Brain microvascular endothelial cell (primary cell): Measurements from ENCODE around the gene WNT7A.
A peak's percentile ranks its signal among the peaks of the same experiment; 100 is the strongest.
"Not testable (repeated sequence)": the region's sequence is repeated elsewhere in the genome, so short reads cannot be mapped to it uniquely, and the experiment has no call there.

Experiments used
- DNase-seq: peaks from one replicate; pipeline ENCODE4 v3.0.0-alpha.2; 2020
- H3K27ac ChIP-seq: fragments of 250-450 bp; sonication (Bioruptor Pico); 2 replicates; pipeline ENCODE4 v1.5.1; 2020; ENCODE audit warnings: mild to moderate bottlenecking, moderate library complexity
- H3K27me3 ChIP-seq: fragments of 250-450 bp; sonication (Bioruptor Pico); replicated peaks from 2 replicates; pipeline ENCODE4 v1.5.1; 2020; ENCODE audit warnings: mild to moderate bottlenecking
- H3K36me3 ChIP-seq: fragments of 250-450 bp; sonication (Bioruptor Pico); replicated peaks from 2 replicates; pipeline ENCODE4 v1.5.1; 2020; ENCODE audit warnings: mild to moderate bottlenecking
- H3K4me3 ChIP-seq: 2 replicates; pipeline ENCODE4 v1.5.1; 2011; ENCODE audit warnings: low read depth, mild to moderate bottlenecking, control low read depth, low read length, moderate library complexity
- in situ Hi-C: cut with HindIII; loops from 2 replicates; pipeline ENCODE4 v1.10.0; 2017; ENCODE audit warnings: low sequenced_read_pairs, low pct_ligation_motif_present
- TF ChIP-seq, protein P1 (sequence below): IDR thresholded peaks from 2 replicates; pipeline ENCODE4 v1.5.1; 2011; ENCODE audit warnings: low read depth, mild to moderate bottlenecking, moderate library complexity, low read length, control low read depth, inconsistent platforms; ENCODE audit errors: missing control alignments

The WNT7A gene

DNA sequence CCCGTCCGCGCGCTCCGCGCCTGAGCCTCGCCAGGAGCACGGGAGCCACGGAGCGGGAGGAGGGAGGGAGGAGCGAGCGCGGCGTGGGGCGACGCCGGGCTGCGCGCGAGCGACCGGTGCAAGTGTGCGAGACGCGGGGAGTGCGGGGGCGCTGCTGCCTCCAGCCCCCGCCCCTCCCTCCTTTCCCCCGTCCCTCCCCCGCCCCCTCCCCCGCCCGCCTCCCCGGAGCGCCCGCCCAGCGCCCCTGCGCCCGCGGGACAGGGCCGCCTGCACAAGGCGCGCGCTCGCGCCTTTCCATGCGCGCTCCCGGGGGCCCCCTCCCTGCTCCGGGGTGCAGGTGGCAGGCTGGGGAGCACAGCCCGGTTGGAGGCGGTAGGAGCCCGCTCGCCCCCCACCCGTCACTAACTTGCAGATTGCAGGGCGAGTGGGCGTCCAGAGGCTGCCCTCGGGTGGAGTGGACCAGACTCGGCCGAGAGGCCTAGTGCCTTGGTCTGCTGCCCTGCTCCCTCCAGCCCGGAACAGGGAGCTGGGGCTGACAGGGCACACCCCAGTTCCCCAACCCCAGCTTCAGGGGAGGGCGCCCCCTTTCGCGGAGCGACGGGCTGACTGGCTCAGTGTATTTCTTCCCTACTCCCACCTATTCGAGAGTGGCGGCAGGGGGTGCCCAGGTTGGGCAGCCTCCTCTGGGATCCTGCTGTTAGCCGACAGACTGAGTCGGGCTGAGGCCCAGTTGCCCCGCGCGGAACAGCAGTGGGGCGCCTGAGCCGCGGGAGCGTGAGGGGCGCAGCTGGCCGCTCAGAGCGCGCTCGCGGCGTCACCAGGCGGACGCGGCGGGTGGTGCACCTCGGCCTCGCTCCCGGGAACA lies at the start of gene WNT7A:
WNT7A (minus strand) TSS at position 126 of the 865 bp plus-strand sequence. CDS start 255 bp downstream, outside the sequence.
- in situ Hi-C loops = no loop called here
- H3K36me3 ChIP-seq = no peaks in the 10 kb centered on the region
- H3K27me3 ChIP-seq = peaks cover 47% of the 10 kb centered on the region
- H3K27ac ChIP-seq = no peak within 1 kb of the TSS
- TF ChIP-seq, protein P1, sequence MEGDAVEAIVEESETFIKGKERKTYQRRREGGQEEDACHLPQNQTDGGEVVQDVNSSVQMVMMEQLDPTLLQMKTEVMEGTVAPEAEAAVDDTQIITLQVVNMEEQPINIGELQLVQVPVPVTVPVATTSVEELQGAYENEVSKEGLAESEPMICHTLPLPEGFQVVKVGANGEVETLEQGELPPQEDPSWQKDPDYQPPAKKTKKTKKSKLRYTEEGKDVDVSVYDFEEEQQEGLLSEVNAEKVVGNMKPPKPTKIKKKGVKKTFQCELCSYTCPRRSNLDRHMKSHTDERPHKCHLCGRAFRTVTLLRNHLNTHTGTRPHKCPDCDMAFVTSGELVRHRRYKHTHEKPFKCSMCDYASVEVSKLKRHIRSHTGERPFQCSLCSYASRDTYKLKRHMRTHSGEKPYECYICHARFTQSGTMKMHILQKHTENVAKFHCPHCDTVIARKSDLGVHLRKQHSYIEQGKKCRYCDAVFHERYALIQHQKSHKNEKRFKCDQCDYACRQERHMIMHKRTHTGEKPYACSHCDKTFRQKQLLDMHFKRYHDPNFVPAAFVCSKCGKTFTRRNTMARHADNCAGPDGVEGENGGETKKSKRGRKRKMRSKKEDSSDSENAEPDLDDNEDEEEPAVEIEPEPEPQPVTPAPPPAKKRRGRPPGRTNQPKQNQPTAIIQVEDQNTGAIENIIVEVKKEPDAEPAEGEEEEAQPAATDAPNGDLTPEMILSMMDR = peak; percentile 28
- no peak for DNase-seq
- H3K4me3 ChIP-seq = no peak within 1 kb of the TSS

DNA sequence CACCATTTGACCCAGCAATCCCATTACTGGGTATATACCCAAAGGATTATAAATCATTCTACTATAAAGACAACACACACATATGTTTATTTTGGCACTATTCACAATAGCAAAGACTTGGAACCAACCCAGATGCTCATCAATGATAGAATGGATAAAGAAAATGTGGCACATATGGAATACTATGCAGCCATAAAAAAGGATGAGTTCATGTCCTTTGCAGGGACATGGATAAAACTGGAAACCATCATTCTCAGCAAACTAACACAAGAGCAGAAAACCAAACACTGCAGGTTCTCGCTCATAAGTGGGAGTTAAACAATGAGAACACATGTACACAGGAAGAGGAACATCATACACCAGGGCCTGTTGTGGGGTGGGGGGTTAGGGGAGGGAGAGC lies 48.9 kb upstream of the WNT7A start:
- H3K36me3 ChIP-seq, in situ Hi-C loops, H3K27me3 ChIP-seq, H3K27ac ChIP-seq, H3K4me3 ChIP-seq, DNase-seq: not testable (repeated sequence)

DNA sequence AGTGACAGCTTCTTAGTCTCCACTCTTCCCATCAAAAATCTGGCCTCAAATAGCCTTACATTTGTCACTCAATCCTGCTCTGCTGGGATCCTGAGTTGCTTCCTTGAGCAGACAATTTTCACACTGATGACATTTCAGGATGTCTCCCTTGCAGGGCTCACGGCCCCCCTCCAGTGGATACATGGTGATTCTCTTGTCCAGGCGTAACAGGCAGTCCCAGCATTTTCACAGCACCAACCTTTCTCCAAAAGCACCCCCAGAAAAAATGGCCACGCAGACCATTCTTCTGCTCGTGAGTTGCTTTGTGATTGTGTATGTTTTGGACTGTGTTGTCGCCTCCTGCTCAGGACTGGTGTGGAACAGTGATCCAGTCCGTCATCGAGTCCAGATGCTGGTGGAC lies 47.4 kb upstream of the WNT7A start:
- H3K27me3 ChIP-seq = no peaks in the 10 kb centered on the region
- no peak overlapping the region for H3K27ac ChIP-seq
- H3K36me3 ChIP-seq = no peaks in the 10 kb centered on the region
- in situ Hi-C loops = no loop called here
- no peak overlapping the region for H3K4me3 ChIP-seq
- no peak for DNase-seq
- TF ChIP-seq, protein P1 = peak; percentile 7

DNA sequence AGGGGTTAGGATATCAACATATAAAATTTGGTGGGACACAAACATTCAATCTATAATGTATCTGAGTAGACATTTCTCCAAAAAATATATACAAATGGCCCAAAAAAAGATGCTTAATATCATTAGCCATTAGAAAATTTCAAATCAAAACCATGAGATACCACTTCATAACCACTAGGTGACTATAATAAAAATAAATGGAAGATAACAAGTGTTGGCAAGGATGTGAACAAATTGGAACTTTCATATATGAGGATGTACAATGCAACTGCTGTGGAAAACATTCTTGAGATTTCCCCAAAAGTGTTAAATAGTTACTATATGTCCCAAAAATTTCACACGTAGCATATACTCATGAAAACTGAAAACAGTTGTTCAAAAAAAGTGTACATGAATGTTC lies 36.5 kb upstream of the WNT7A start:
- in situ Hi-C loops = no loop called here
- no peak overlapping the region for H3K4me3 ChIP-seq
- H3K27ac ChIP-seq = no peak overlapping the region
- H3K27me3 ChIP-seq = no peaks in the 10 kb centered on the region
- TF ChIP-seq, protein P1 = no peak
- no peak for DNase-seq
- no peaks in the 10 kb centered on the region for H3K36me3 ChIP-seq

DNA sequence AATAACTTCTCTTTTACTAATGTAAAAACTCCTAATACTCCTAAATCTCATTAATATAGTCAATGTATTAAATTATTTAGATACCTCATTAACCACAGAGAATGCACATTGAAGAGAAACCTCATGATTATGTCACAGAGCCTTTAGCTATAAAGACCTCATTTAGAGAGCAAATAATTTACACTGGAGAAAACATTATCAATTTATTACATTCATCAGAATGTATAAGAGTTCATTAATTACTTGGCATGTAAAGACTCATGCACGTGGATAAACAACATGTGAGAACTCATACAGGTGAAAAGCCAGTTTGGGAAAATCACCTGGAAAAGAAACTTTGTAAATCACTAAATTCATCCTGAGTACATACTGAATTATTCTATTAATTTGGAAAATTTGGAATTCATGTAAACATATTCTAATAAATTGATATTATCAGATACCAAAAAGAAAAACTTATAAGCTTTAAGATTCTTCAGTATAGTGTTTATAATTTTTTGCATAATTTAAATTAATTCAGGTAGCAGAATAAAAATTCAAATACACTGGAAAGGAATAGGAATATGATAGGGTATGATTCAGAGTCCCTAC lies 22.9 kb upstream of the WNT7A start:
- Histone ChIP-seq H3K27me3 (no peaks in the 10 kb centered on the region), H3K27ac (no peak overlapping the region), H3K4me3 (no peak overlapping the region), H3K36me3 (no peaks in the 10 kb centered on the region)
- in situ Hi-C loops = no loop called here
- TF ChIP-seq, protein P1 = no peak
- no peak for DNase-seq

DNA sequence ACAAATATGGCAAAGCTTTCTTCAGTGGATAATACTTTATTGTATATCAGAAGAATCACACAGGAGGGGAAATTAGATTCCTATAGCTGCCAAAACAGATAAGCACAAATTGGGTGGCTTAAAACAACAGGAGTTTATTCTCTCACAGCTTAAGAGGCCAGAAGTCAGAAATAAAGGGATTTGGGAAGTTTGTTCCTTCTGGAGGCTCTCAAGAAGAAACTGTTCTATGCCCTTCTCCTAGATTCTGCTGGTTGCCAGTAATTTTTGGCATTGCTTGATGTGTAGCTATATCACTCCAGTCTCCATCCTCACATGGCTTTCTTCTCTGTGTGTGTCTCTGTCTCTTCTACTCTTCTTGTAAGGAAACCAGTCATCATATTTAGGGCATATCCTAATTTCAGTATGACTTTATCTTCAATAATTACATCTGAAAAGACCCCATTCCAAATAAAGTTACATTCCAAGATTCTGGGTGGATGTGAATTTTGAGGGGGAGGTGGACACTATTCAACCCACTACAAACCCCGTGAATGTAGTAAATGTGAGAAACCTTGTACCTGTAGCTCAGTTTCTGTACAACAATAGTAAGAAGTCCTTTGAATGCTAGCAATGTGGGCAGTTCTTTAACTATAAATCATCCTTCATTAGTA lies 22.2 kb upstream of the WNT7A start:
- in situ Hi-C loops = no loop called here
- Histone ChIP-seq H3K36me3 (no peaks in the 10 kb centered on the region), H3K27me3 (no peaks in the 10 kb centered on the region), H3K27ac (no peak overlapping the region), H3K4me3 (no peak overlapping the region)
- TF ChIP-seq, protein P1 = no peak
- DNase-seq = no peak
